ENCODE results near the gene TRMT5. TPM values are rescaled to one million over a fixed set of nuclear protein-coding genes. Genes with fewer than 3 reads are reported as not detected.
A peak's percentile ranks its signal among the peaks of the same experiment; 100 is the strongest.

TRMT5 gene
- total and polyA plus RNA-seq, 9 of the 15 experiments (the other 6 are each of a cell fraction or from before 2014, with no cell fraction given) = 8.4 to 20.0 (median 15.1) TPM

DNA sequence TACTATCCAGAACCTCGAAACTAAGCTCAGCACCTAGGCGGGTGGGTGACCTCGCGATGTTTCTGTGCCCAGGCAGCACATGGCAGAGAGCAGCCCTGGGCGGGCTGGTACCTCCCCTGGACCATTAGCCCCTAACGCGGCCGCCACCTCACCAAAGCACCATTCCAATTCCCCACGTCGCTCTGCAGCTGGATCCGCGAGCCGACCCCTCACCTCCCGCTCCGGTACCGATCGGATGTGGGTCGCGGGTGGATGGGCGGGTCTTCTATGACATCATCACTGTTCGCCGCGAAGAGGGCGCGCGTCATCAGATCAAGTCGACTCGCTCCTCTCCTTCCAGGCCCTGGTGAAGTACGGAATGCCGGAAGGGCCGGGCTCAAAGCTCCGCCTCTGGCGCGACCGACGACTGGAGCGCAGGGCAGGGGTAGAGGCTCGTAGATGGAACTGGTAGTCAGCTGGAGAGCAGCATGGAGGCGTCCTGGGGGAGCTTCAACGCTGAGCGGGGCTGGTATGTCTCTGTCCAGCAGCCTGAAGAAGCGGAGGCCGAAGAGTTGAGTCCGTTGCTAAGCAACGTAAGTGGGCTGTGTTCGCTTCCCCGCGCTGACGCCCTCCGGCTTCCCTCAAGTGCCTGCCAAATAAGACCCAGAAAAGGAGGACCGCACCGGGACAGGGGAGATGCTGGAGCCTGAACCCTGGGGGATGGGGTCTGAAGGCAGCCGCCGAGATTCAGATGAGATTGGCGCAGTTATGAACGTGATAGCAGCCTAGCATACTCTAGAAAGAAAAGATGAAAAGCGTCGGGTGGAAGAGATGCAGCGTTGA lies at the start of gene TRMT5, which contains the start of gene SLC38A6 (continued):
- TF ChIP-seq, protein P1, sequence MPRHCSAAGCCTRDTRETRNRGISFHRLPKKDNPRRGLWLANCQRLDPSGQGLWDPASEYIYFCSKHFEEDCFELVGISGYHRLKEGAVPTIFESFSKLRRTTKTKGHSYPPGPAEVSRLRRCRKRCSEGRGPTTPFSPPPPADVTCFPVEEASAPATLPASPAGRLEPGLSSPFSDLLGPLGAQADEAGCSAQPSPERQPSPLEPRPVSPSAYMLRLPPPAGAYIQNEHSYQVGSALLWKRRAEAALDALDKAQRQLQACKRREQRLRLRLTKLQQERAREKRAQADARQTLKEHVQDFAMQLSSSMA (CRISPR knock-in tag; IDR thresholded peaks at IDR 0.05) = no peak
- TF ChIP-seq PTTG1 (tag; IDR thresholded peaks at IDR 0.05; ENCODE audit: low read depth) = no peak
- TF ChIP-seq CREB1 (IDR thresholded peaks at IDR 0.05) = peak; percentile 99
- peak; percentile 99 for TF ChIP-seq CREB1 (CRISPR knock-in tag; IDR thresholded peaks at IDR 0.05)
- peak; percentile 69 for TF ChIP-seq PHF8 (IDR thresholded peaks at IDR 0.05; ENCODE audit: borderline replicate concordance, low read length)
- no peak for TF ChIP-seq MIER1 (IDR thresholded peaks at IDR 0.05; ENCODE audit: low read depth)
- no peak for TF ChIP-seq BCLAF1 (IDR thresholded peaks at IDR 0.05; ENCODE audit: borderline replicate concordance in 1 of 2, control insufficient read depth in 1 of 2, low read depth in 2 of 2, low read length in 1 of 2)
- TF ChIP-seq, protein P2, sequence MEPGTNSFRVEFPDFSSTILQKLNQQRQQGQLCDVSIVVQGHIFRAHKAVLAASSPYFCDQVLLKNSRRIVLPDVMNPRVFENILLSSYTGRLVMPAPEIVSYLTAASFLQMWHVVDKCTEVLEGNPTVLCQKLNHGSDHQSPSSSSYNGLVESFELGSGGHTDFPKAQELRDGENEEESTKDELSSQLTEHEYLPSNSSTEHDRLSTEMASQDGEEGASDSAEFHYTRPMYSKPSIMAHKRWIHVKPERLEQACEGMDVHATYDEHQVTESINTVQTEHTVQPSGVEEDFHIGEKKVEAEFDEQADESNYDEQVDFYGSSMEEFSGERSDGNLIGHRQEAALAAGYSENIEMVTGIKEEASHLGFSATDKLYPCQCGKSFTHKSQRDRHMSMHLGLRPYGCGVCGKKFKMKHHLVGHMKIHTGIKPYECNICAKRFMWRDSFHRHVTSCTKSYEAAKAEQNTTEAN (CRISPR knock-in tag; IDR thresholded peaks at IDR 0.05) = no peak
- TF ChIP-seq SIN3A (IDR thresholded peaks at IDR 0.05; ENCODE audit: borderline replicate concordance in 2 of 2, control insufficient read depth in 1 of 2, low read depth in 2 of 2, low read length in 2 of 2) = peak; percentile 69 to 93; a peak in 3 of 4 replicates
- TF ChIP-seq ELF1 (tag; IDR thresholded peaks at IDR 0.05) = peak; percentile 83
- TF ChIP-seq SMARCE1 (IDR thresholded peaks at IDR 0.05) = 0 out of 2 replicates have a peak, but pooled peaks have one; percentile 26
- TF ChIP-seq ZBTB26 (CRISPR knock-in tag; IDR thresholded peaks at IDR 0.05) = no peak
- peak; percentile 51; the same call in 1 of the 2 replicates for TF ChIP-seq NFRKB (IDR thresholded peaks at IDR 0.05; ENCODE audit: low read depth)
- no peak for TF ChIP-seq ZBED1 (IDR thresholded peaks at IDR 0.05)
- peak; percentile 82; the same call in 1 of the 2 replicates for TF ChIP-seq DIDO1 (tag; IDR thresholded peaks at IDR 0.05; ENCODE audit: low read depth)
- TF ChIP-seq POLR2G (IDR thresholded peaks at IDR 0.05; ENCODE audit: low read depth, low read length) = peak; percentile 89
- no peak for TF ChIP-seq RBM22 (IDR thresholded peaks at IDR 0.05; ENCODE audit: low read depth, low read length, poor library complexity, severe bottlenecking)
- peak; percentile 84 for TF ChIP-seq NBN (IDR thresholded peaks at IDR 0.05; ENCODE audit: low read depth)
